HG03432 (cell line): Measurements from ENCODE around the gene SELP.
A peak's percentile ranks its signal among the peaks of the same experiment; 100 is the strongest.
"Not testable (repeated sequence)": the region's sequence is repeated elsewhere in the genome, so short reads cannot be mapped to it uniquely, and the experiment has no call there.

ENCODE experiments used
- ATAC-seq: cut with Tn5 transposase; IDR thresholded peaks from one replicate; pipeline ENCODE4 v1.9.1; 2021; ENCODE audit warnings: mild to moderate bottlenecking, moderate library complexity; ENCODE audit not compliant: unreplicated experiment

The SELP gene

DNA sequence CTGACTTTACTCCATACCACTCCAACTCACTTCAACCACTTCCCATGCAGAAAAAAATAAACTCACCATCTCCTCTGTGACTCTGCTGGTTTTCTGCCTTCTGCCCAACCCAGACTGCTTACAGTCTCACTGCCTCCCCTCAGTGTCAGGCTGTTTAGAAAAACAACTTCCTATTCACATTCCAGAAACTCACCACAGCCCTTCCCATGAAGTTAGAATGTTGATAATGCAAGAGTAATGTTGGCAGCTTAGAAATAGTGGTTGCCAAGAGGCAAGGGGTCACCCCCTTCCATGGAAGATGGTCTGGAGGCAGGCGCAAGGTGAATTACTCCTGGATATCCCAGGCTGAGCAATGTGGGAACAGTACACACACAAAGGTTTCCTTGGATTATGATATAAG is at the start of gene SELP:
Gene SELP (minus strand): TSS at position 119 of the 400 bp plus-strand sequence. CDS start 50 bp downstream, at position 69.
- ATAC-seq, result no peak

DNA sequence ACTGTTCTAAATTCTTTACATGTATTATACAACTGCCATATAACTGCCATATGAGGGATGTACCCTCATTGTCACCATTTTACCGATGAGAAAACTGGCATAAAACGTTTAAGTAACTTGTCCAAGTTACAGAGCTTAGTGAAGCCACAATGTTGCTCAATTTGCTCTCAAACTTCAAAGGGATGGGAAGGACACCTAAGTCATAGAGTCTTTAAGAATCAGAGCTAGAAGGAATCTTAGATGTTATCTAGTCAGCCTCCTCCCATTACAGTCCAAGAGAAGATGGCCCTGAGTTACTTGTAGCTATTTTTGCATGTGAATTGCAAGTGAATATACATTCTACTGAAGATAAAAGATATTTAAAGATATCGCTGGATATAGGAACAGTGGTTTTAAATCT is 49.8 kb upstream of the SELP start:
- no peak for ATAC-seq

DNA sequence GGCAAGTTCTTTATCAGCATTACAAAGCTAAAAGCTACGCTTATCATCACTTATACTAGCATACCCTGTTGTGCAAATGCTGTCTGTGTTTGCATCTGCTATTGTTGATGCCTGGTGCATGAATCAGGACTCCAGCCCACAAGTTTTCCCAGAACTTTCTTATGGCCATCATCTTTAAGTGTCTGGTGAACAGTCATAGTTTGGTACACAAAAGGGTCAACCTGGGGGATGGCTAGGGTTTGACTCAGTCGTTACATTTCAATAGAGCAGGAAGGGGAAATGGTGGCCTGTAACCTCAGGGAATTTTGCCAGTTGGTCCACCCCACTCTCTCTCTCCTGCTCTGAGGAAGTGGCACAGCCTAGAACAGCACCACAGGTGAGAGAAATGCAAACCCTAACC is 46.1 kb upstream of the SELP start:
- no peak for ATAC-seq

DNA sequence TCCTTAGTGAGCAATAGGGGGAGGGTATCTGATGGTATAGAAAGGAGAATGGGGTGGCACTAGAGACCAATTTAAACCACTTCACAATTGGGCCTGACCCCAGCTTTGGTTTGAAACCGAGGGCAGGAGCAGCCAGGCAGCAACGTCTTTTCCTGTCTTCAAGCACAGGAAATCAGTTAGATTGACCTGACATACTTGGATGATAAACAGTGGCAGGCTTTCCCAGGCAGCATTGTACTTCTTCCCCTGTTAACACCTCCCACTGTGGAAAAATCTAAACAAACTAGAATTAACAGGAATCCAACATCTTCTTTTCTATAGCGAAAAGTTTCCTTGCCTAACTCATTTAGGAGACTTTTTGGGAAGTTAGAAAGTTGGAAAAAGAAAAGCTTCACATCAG is 40.9 kb upstream of the SELP start:
- no peak for ATAC-seq

DNA sequence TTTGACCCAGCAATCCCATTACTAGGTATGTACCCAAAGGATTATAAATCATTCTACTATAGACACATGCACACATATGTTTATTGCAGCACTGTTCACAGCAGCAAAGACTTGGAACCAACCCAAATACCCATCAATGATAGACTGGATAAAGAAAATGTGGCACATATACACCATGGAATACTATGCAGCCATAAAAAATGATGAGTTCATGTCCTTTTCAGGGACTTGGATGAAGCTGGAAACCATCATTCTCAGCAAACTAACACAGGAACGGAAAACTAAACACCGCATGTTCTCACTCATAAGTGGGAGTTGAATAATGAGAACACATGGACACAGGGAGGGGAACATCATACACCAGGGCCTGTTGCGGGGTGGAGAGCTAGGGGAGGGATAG is 40.3 kb upstream of the SELP start:
- not testable (repeated sequence) for ATAC-seq

DNA sequence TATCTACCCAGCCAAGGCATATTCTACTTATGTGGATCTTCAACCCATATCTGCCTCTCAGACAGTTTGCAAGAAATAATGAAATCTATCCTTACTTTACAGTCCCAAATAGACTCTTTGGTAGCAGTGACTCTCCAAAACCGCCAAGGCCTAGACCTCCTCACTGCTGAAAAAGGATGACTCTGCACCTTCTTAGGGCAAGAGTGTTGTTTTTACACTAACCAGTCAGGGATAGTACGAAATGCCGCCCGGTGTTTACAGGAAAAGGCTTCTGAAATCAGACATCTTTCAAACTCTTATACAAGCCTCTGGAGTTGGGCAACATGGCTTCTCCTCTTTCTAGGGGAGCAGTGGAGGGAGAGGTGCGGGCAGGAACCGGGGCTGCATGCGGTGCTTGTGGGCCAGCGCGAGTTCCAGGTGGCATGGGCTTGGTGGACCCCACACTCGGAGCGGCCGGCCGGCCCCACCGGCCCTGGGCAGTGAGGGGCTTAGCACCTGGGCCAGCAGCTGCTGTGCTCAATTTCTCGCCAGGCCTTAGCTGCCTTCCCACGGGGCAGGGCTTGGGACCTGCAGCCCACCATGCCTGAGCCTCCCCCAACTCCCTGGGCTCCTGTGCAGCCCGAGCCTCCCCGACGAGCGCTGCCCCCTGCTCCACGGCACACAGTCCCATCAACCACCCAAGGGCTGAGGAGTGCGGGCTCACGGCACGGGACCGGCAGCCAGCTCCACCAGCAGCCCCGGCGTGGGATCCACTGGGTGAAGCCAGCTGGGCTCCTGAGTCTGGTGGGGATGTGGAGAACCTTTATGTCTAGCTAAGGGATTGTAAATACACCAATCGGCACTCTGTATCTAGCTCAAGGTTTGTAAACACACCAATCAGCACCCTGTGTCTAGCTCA is 38.0 kb upstream of the SELP start:
- not testable (repeated sequence) for ATAC-seq

DNA sequence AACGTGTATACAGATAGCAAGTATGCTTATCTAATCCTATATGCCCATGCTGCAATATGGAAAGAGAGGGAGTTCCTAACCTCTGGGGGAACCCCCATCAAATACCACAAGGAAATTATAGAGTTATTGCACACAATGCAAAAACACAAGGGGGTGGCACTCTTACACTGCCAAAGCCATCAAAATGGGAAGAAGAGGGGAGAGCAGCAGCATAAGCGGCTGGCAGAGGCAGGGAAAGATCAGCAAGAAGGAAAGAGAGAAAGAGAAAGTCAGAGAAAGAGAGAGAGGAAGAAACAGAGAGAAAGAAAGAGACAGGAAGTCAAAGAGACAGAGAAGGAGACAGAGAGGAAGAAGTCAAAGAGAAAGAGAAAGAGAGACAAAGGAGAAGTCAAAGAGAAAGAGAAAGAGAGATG is 37.3 kb upstream of the SELP start:
- peak; percentile 69 for ATAC-seq

DNA sequence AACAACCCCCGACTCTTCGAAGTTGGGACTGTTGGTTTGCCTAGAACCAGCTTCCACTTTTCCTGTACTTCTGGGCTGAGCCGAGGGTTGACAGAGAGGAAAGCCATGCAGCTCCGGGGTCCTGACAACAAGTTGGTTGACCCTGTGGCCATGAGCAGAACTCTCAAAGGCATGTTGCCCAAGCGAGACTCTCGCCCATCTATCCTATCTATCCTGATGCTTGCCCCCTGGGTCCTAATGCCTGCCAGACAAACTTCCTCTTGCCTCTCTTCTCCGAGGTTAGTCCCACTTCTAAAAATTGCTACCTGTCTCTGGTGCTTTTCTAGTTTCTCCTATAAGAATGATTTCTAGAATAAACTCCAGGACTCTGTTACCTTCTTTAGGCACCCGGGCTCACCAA is 32.8 kb upstream of the SELP start:
- ATAC-seq, result not testable (repeated sequence)

DNA sequence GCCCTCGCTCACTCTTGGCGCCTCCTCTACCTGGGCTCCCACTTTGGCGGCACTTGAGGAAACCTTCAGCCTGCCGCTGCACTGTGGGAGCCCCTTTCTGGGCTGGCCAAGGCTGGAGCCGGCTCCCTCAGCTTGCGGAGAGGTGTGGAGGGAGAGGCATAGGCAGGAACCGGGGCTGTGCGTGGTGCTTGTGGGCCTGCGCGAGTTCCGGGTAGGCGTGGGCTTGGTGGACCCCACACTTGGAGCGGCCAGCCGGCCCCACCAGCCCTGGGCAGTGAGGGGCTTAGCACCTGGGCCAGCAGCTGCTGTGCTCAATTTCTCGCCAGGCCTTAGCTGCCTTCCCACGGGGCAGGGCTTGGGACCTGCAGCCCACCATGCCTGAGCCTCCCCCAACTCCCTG is 31.1 kb upstream of the SELP start:
- not testable (repeated sequence) for ATAC-seq

DNA sequence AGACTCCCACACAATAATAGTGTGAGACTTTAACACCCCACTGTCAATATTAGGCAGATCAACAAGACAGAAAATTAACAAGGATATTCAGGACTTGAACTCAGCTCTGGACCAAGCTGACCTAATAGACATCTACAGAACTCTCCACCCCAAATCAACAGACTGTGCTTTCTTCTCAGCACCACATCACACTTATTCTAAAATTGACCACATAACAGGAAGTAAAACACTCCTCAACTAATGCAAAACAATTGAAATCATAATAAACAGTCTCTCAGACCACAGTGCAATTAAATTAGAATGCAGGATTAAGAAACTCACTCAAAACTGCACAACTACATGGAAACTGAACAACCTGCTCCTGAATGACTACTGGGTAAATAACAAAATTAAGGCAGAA is 28.9 kb upstream of the SELP start:
- not testable (repeated sequence) for ATAC-seq

DNA sequence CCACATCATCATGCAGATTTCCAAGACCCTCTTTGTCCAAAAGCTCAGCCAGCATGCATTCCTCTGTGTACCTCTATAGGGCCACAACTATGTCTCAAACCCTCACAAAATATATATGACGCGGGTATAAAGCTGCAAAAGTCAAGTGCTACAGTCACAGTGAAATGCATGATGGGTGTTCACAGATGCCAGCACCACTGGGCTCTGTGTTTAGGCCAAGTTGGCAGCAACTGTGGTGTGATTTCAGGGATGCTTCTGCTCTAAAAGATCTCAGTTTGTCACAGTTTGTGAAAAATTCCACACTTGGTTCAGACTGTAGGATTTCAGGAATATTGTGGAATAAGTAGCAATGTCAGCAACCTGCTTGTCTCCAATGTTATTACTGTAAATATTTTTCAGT is 23.9 kb upstream of the SELP start:
- ATAC-seq, result no peak

DNA sequence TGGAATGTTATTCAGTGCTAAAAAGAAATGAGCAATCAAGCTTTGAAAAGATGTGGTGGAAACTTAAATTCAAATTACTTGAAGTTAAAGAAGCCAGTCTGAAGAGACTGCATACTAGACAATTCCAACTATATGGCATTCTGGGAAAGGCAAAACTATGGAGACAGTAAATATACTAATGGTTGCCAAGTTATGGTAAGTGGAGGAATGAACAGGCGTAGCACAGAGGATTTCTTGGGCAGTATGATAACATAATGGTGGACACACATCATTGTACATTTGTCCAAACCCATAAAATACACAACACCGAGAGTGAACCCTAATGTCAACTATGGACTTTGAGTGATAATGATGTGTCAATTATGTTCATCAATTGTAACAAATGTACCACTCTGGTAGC is 21.1 kb upstream of the SELP start:
- no peak for ATAC-seq

DNA sequence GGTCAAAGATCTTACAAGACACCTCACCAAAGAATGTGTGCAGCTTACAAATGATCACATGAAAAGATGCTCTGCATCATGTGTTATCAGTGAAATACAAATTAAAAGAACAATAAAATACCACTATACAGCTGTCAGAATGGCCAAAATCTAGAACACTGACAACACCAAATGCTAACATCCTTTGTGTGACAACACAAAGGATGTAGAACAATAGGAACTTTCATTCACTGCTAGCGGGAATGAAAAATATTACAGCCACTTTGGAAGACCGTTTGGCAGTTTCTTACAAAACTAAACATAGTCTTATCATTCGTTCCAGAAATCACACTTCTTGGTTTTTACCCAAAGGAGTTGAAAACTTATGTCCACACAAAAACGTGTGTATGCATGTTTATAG is 20.6 kb upstream of the SELP start:
- ATAC-seq, result no peak

DNA sequence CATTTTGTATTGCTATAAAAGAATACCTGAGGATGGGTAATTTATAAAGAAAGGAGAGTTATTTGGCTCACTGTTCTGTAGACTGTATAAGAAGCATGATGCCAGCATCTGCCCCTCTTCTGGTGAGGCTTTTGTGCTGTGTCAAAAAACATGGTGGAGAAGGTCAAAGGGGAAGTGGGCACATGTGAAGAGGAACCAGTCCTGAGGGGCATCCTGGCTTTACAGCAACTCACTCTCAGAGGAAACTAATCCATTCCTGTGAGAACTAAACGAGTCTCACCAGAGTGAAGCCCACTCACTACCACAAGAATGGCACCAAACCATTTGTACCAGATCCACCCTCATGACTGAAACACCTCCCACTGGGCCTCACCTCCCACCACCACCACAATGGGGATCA is 18.8 kb upstream of the SELP start:
- ATAC-seq, result no peak

DNA sequence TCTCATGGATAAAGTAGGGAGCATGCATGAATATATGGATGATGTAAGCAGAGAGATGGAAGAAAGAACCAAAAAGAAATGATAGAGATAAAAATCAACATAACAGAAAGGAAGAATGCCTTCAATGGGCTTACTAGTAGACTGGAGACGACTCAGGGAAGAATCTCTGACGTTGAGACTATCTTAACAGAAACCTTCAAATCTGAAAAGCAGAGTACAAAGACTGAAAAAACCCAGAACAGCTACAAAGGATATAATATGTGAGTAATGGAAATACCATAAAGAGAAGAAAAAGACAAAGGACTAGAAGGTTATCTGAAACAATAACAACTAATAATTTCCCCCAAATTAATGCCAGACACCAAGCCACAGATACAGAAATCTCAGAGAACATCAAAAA is 18.3 kb upstream of the SELP start:
- ATAC-seq, result no peak

DNA sequence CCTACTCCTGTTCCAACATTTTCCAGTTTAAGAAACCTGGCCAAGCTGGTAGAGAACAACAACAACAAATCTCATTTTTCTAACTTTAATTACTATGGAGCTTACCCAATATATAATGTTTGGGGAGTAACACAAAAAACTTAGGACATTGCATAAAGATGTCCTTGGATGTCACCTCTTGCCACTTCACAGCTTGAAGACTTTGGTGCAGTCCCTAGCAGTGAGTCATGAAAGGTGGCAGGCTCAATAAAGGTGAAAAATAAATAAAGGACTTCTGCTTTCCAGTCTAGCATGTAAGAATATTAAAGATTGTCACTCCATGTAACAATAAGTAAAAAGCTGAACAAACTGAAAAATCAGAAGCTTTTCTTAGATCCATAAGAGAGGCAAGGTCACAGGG is 17.6 kb upstream of the SELP start:
- no peak for ATAC-seq

DNA sequence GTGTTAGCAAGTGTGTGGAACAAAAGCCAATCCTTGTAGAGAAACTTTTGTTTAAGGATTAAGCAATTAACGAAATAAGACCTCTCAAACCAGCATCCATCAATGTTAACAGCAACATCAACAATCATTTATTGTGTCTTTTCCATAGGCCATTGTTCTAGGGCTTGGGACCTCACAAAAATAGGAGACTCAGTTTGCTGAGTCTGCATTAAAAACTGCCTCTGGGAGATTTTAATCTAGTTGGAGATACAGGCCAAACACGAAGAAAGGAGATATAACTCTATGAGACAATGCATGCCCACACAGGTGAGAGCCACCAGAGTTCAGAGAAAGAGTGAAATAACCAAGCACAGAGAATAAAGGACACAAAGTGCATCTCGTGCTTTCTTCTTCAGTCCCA is 14.4 kb upstream of the SELP start:
- ATAC-seq, result no peak

DNA sequence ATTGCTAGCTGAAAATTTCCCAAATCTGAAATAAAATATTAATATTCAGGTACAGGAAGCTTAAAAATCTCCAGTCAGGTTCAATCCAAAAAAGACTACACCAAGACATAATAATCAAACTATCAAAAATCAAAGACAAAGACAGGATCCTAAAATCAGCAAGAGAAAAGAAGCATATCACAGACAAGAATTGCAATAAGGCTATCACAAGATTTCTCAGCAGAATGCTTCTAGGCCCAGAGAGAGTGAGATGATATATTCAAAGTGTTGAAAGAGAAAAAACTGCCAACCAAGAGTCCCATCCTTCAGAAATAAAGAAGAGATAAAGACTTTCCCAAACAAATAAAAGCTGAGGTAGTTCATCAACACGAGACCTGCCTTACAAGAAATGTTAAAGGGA is 5.0 kb upstream of the SELP start:
- ATAC-seq, result no peak

DNA sequence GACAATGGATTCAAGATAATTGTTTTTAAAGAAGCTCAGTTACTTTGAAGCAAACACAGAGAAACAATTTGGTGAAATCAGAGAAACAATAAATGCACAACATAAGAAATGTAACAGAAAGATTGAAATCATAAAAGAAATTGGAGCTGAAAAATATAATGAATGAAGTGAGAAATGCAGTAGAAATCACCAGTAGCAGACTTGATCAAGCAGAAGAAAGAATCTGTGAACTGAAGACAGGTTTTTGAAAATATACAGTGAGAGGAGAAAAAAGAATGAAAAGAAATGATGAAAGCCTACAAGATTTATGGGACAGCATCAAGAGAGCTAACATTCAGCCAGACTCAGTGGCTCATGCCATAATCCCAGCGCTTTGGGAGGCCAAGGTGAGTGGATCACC is 4.2 kb upstream of the SELP start:
- no peak for ATAC-seq

DNA sequence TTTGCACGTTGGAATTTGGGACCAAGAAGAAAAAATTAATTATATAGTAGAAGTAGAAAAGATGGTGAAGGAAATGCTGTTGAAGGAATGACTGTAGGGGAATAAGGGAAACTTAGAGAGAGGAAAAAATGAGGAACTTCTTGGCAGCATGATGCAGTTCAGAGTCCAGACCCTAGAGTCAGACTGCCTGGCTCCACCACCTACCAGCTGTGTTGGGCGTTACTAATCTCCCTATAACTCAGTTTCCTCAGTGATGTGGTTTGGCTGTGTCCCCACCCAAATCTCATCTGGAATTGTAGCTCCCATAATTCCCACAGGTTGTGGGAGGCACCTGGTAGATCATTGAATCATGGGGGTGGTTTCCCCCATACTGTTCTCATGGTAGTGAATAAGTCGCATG is 1.3 kb upstream of the SELP start:
- no peak for ATAC-seq

DNA sequence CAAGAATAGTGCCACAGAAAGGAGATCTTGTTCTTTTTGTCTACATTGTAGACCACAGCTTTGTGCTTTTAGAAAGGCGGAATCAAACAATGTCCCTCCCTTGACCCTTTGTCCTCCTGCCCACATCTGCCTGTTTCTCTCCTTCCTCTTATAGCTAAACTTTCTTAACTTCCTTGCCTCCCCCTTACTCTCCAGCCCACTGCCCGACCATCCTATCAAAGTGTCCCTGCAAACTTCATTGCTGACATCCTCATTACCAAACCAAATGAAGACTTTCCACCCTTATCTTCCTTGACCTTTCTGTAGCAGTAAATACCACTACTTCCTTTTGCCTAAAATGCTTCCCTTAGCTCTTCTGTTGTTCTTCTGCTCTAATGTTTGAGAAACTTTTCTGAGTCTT is 5.0 kb downstream of the SELP start:
- ATAC-seq, result no peak

DNA sequence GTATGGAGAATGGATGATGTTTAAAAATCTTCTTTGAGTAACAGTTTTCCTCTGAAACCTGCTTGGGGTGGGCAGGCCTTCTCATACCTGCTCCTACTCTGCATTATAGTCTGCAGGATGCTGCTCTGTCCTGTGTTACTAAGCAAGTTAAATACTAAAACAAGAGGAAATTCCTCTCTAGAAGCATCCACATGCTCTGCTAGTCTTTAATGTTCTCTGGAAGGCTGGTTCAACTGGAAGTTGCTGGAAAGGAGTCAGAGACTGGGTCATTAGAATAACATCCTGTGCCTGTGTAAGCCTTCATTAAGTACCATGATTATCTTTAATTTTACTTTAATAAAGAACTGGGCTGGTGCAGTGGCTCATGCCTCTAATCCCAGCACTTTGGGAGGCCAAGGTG is 5.8 kb downstream of the SELP start:
- no peak for ATAC-seq
